A673 (cell line): ENCODE data around the gene HOXD8. TPM values are rescaled to one million over a fixed set of nuclear protein-coding genes. Genes with fewer than 3 reads are reported as not detected.

Experiments used
- BruUV-seq: library from RNA; stranded (reverse); fragments of 400-500 nt; replicated peaks from 2 replicates; lab custom pipeline; 2021; lab: Mats Ljungman, UMichigan
- CTCF ChIA-PET: fragments of 300-600 bp; sonication (Branson Sonifier 250); formaldehyde crosslinking; loops from one replicate; lab custom pipeline; 2022; ENCODE audit warnings: antibody characterized with exemption; lab: Charles Lee
- POLR2A ChIA-PET: fragments of 300-600 bp; sonication (Branson Sonifier 250); formaldehyde crosslinking; loops from one replicate; lab custom pipeline; 2022; ENCODE audit warnings: antibody characterized with exemption; ENCODE audit not compliant: low non-redundant PET; lab: Charles Lee
- DNase-seq: peaks from one replicate; pipeline ENCODE4 v3.0.0-alpha.2; 2015; ENCODE audit warnings: low spot score
- H3K27ac ChIP-seq: fragments of 200-600 bp; sonication (generic); 2 replicates; pipeline ENCODE4 v1.5.1; 2016; ENCODE audit warnings: mixed run types, low read depth, mild to moderate bottlenecking, mixed read lengths, antibody characterized with exemption, low read length; ENCODE audit not compliant: poor library complexity, severe bottlenecking
- H3K27me3 ChIP-seq: fragments of 200-600 bp; sonication (generic); replicated peaks from 2 replicates; pipeline ENCODE4 v1.6.1; 2017; ENCODE audit warnings: mixed run types, low read depth, mild to moderate bottlenecking, mixed read lengths, antibody characterized with exemption, low read length; ENCODE audit not compliant: insufficient read depth, poor library complexity
- H3K36me3 ChIP-seq: fragments of 200-600 bp; sonication (generic); 2 replicates; pipeline ENCODE4 v1.6.1; 2016; ENCODE audit warnings: mixed run types, mild to moderate bottlenecking, mixed read lengths, antibody characterized with exemption, low read length; ENCODE audit not compliant: insufficient read depth, poor library complexity, severe bottlenecking
- H3K4me1 ChIP-seq: fragments of 200-600 bp; sonication (generic); 2 replicates; pipeline ENCODE4 v1.6.1; 2017; ENCODE audit warnings: mixed run types, mild to moderate bottlenecking, mixed read lengths, antibody characterized with exemption, low read length; ENCODE audit not compliant: insufficient read depth, poor library complexity, severe bottlenecking
- H3K4me3 ChIP-seq: fragments of 200-600 bp; sonication (generic); 2 replicates; pipeline ENCODE4 v1.5.1; 2016; ENCODE audit warnings: low read depth, mixed run types, mild to moderate bottlenecking, mixed read lengths, low read length; ENCODE audit not compliant: poor library complexity, severe bottlenecking
- H3K9me3 ChIP-seq: fragments of 200-600 bp; sonication (generic); 2 replicates; pipeline ENCODE4 v1.6.1; 2016; ENCODE audit warnings: mixed run types, low read depth, mild to moderate bottlenecking, mixed read lengths, antibody characterized with exemption, low read length; ENCODE audit not compliant: poor library complexity, severe bottlenecking
- CTCF ChIP-seq: fragments of 300-800, 200-600 bp; sonication (generic); conservative IDR thresholded peaks from 2 replicates; pipeline ENCODE4 v1.5.1; 2017; ENCODE audit warnings: low read depth, mild to moderate bottlenecking, antibody characterized with exemption, low read length, moderate library complexity, mixed read lengths
- EZH2 ChIP-seq: fragments of 200-600 bp; sonication (generic); IDR thresholded peaks from 2 replicates; pipeline ENCODE4 v1.6.1; 2017; ENCODE audit warnings: borderline replicate concordance, low read depth, mild to moderate bottlenecking, mixed read lengths, antibody characterized with exemption, low read length; ENCODE audit not compliant: poor library complexity, severe bottlenecking
- intact Hi-C: fragments of 100-400 bp; cut with micrococcal nuclease; formaldehyde crosslinking; loops from one replicate; pipeline ENCODE4 v1.10.0; 2022; ENCODE audit not compliant: unreplicated experiment
- total RNA-seq: library from RNA; stranded (reverse); gene quantifications from 2 replicates; pipeline ENCODE4 v1.2.3, GENCODE V29; 2021

The HOXD8 gene
- total RNA-seq, 1 experiment from 2014 or later, result 56.8 TPM

- Histone ChIP-seq H3K4me3 (no peak overlapping the region), H3K9me3 (no peaks in the 10 kb centered on the region), H3K27me3 (no peaks in the 10 kb centered on the region), H3K4me1 (peaks cover 37% of the 10 kb centered on the region), H3K27ac (no peak overlapping the region), H3K36me3 (no peaks in the 10 kb centered on the region)
- no peak for DNase-seq
- no peak for TF ChIP-seq EZH2
- ChIA-PET POLR2A (interaction anchor here (0.6 kb wide), 1 partner anchor 934 kb away, joined by 5 read pairs; no protein-coding TSS in a partner anchor), CTCF (interaction anchor here (0.9 kb wide), 1 partner anchor 283 kb away, joined by 3 read pairs; no protein-coding TSS in a partner anchor)
- no TSS peak for BruUV-seq
- intact Hi-C loops, result no loop called here
Observed at GRCh38 chr2:176172007-176172894, 42.7 kb downstream of the HOXD8 start.

DNA sequence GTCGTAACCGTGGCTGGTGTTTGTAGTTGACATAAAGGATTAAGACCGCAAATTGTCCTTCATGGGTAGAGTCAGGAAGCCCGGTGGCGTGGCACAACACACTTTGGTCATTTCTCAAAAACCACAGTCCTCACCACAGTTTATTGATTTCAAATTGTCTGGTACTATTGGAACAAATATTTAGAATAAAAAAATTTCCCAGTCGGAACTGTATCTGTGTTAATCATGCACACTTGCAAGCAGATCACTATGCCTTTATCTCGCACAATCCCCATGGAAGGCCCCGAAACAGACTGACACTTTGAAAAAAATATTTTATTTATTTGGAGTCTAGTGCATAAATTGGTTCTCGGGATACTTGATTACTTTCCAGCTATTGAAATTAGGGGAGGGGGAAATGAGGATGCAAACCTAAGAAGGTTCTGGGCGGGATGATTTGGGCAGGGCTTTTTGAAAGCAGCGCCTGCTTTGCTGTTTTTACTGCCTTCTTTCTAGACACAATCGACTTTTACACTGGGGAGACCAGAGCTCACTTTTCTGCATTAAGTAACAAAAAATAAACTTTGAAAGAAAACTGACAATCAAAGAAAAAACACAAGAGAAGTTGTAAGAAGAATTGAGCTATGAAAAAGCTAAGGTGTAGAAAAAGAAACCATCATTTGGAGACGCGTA lies 43.5 kb downstream of the HOXD8 start:
- POLR2A ChIA-PET, result interaction anchor here (0.6 kb wide), 1 partner anchor 935 kb away, joined by 5 read pairs; no protein-coding TSS in a partner anchor
- H3K4me3 ChIP-seq, result no peak overlapping the region
- no peaks in the 10 kb centered on the region for H3K36me3 ChIP-seq
- peaks cover 37% of the 10 kb centered on the region for H3K4me1 ChIP-seq
- no peak for DNase-seq
- TF ChIP-seq EZH2 (no peak), CTCF (no peak)
- intact Hi-C loops, result no loop called here
- CTCF ChIA-PET, result no interaction called here
- H3K9me3 ChIP-seq, result no peaks in the 10 kb centered on the region
- H3K27me3 ChIP-seq, result no peaks in the 10 kb centered on the region
- H3K27ac ChIP-seq, result no peak overlapping the region
- BruUV-seq, result TSS peak; percentile 39

GRCh38 chr2:176173567-176174381 lies 44.3 kb downstream of the HOXD8 start:
- BruUV-seq, result no TSS peak
- H3K9me3 ChIP-seq, result no peaks in the 10 kb centered on the region
- no peak for TF ChIP-seq CTCF
- TF ChIP-seq EZH2, result no peak

More at GRCh38 chr2:176173567-176174381, 44.3 kb downstream of the HOXD8 start:
- no peak for DNase-seq
- no peaks in the 10 kb centered on the region for H3K27me3 ChIP-seq
- ChIA-PET CTCF (interaction anchor here (0.9 kb wide), 1 partner anchor 991 kb away, joined by 4 read pairs; no protein-coding TSS in a partner anchor), POLR2A (interaction anchor here (0.6 kb wide), 2 partner anchors 20 to 397 kb away, joined by 3 read pairs; no protein-coding TSS in a partner anchor)
- intact Hi-C loops, result no loop called here
- H3K27ac ChIP-seq, result peak overlapping the region; percentile 48
- H3K4me1 ChIP-seq, result peaks cover 37% of the 10 kb centered on the region
- no peaks in the 10 kb centered on the region for H3K36me3 ChIP-seq
- peak overlapping the region; percentile 22 for H3K4me3 ChIP-seq
